ENCODE data around the gene ATP11A. TPM values are rescaled to one million over a fixed set of nuclear protein-coding genes. Genes with fewer than 3 reads are reported as not detected.

Gene ATP11A
- total and polyA plus RNA-seq, 2 donors (not counting 3 experiments of a cell fraction or from before 2014, with no cell fraction given): 16.5 to 88.1 TPM

- dilution Hi-C loops (cut with MboI; ENCODE audit: extremely low pct_ligation_motif_present, low sequenced_read_pairs): no loop called here
- Histone ChIP-seq H3K36me3 (ENCODE audit: control insufficient read depth in 2 of 2, extremely low read depth in 1 of 2, insufficient read depth in 2 of 2, low read length in 2 of 2) (no peaks in the 10 kb centered on the region), H3K79me2 (ENCODE audit: control insufficient read depth, insufficient read depth, low read length) (peaks cover 13% of the 10 kb centered on the region), H2AFZ (ENCODE audit: low read depth, low read length) (no peak overlapping the region), H4K20me1 (replicated peaks; ENCODE audit: control insufficient read depth, extremely low read depth, insufficient read depth, low read length) (no peaks in the 10 kb centered on the region), H3K4me2 (ENCODE audit: insufficient read depth, low read length) (no peak overlapping the region), H3K4me1 (ENCODE audit: control insufficient read depth, extremely low read depth, insufficient read depth, low read length) (no peaks in the 10 kb centered on the region), H3K9me1 (replicated peaks; ENCODE audit: control insufficient read depth, extremely low read depth, insufficient read depth, low read length) (no peaks in the 10 kb centered on the region), H3K27me3 (ENCODE audit: control insufficient read depth in 2 of 2, insufficient read depth in 2 of 2, low read length in 2 of 2) (no peaks in the 10 kb centered on the region), H3K27ac (ENCODE audit: insufficient read depth, low read depth, low read length) (no peak overlapping the region), H3K9me3 (replicated peaks; ENCODE audit: control insufficient read depth, insufficient read depth, low read length) (no peaks in the 10 kb centered on the region), H3K9ac (replicated peaks; ENCODE audit: extremely low read depth, insufficient read depth, low read length) (no peak overlapping the region), H3K4me3 (replicated peaks in 1 of 3; ENCODE audit: insufficient read depth in 1 of 3, low read depth in 1 of 3, low read length in 3 of 3) (no peak overlapping the region)
- BruUV-seq (replicated peaks): no TSS peak
- no peak for TF ChIP-seq JUN (IDR thresholded peaks at IDR 0.05; ENCODE audit: borderline replicate concordance, insufficient read depth, insufficient read length, low read depth)
- no peak for TF ChIP-seq EZH2 (IDR thresholded peaks at IDR 0.05; ENCODE audit: borderline replicate concordance, low read depth, low read length, severe bottlenecking)
- TF ChIP-seq, protein P1, sequence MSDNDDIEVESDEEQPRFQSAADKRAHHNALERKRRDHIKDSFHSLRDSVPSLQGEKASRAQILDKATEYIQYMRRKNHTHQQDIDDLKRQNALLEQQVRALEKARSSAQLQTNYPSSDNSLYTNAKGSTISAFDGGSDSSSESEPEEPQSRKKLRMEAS (IDR thresholded peaks at IDR 0.05; ENCODE audit: insufficient read depth, insufficient read length): no peak
- TF ChIP-seq MYC (IDR thresholded peaks at IDR 0.05; ENCODE audit: low read depth, low read length): no peak
- TF ChIP-seq FOS (IDR thresholded peaks at IDR 0.05; ENCODE audit: borderline replicate concordance, insufficient read depth, low read length): no peak
- no peak for TF ChIP-seq POLR2AphosphoS5 (IDR thresholded peaks at IDR 0.05; ENCODE audit: insufficient read depth, low read depth, low read length)
- no peak for TF ChIP-seq CTCF (IDR thresholded peaks at IDR 0.05; ENCODE audit: extremely low read depth in 1 of 2, insufficient read depth in 1 of 2, low read depth in 1 of 2, low read length in 2 of 2)
- TF ChIP-seq POLR2A (IDR thresholded peaks at IDR 0.05; ENCODE audit: low read depth, low read length): no peak
- no peak for TF ChIP-seq GATA2 (IDR thresholded peaks at IDR 0.05; ENCODE audit: insufficient read depth, insufficient read length, low read depth, low read length)
- CTCF ChIA-PET: no interaction called here
- POLR2A ChIA-PET: no interaction called here
- intact Hi-C loops (cut with micrococcal nuclease): no loop called here
- DNase-seq (ENCODE audit: low read depth, low spot score) (no peak), FAIRE-seq (no peak)
These were observed 42.1 kb downstream of the ATP11A start for GRCh38 chr13:112731667-112732616.

Data from endothelial cell of umbilical vein (primary cell).